Mesothelial cell of epicardium (in vitro differentiated cells): ENCODE results near the gene RPRML. TPM values are rescaled to one million over a fixed set of nuclear protein-coding genes. Genes with fewer than 3 reads are reported as not detected.
"Not testable (repeated sequence)": the region's sequence is repeated elsewhere in the genome, so short reads cannot be mapped to it uniquely, and the experiment has no call there.

Source experiments
- DNase-seq, 2 experiments: peaks; one replicate each; pipeline ENCODE4 v3.0.0; 2021; ENCODE audit warnings: low spot score in 2 of 2; ENCODE audit not compliant: unreplicated experiment in 2 of 2
- H3K27ac Mint-ChIP-seq: 2 replicates; pipeline ENCODE4 v1.8.0; 2021; ENCODE audit warnings: mixed read lengths
- H3K27me3 Mint-ChIP-seq: 2 replicates; pipeline ENCODE4 v1.8.0; 2021; ENCODE audit warnings: low read depth, mixed read lengths
- H3K36me3 Mint-ChIP-seq: 2 replicates; pipeline ENCODE4 v1.8.0; 2021; ENCODE audit warnings: mixed read lengths
- H3K4me1 Mint-ChIP-seq: 2 replicates; pipeline ENCODE4 v1.8.0; 2021; ENCODE audit warnings: mixed read lengths
- H3K4me3 Mint-ChIP-seq: 2 replicates; pipeline ENCODE4 v1.8.0; 2021; ENCODE audit warnings: mild to moderate bottlenecking, moderate library complexity, mixed read lengths
- H3K9me3 Mint-ChIP-seq: 2 replicates; pipeline ENCODE4 v1.8.0; 2021; ENCODE audit warnings: mixed read lengths
- total RNA-seq: library from RNA; stranded (reverse); gene quantifications from 3 replicates; pipeline ENCODE4 v1.2.1, GENCODE V29; 2021
- TF ChIP-seq, protein P1 (sequence below): fragments of 200-600 bp; sonication (generic); IDR thresholded peaks from one replicate; pipeline ENCODE4 v1.5.0; 2021; ENCODE audit warnings: antibody characterized with exemption; ENCODE audit not compliant: unreplicated experiment

The RPRML gene
- total RNA-seq, 1 donor from 2014 or later, result not detected

DNA sequence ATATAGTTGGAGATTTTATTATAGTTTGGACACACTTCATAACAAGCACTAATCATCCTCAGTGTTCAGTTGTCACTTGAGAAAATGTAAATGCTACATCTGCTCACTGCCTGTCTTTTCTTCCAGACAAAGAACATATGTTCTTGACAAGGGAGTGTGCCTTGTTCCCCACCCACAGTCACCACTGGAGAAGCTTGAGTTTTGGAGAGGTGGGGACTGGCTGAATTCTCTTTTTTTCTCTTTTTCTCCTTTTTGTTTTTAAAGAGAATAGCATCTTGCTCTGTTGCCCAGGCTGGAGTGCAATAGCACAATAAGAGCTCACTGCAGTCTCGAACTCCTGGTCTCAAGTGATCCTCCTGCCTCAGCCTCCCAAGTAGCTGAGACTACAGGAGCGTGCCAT lies 15.5 kb downstream of the RPRML start:
- H3K36me3 Mint-ChIP-seq, result no peaks in the 10 kb centered on the region
- H3K27ac Mint-ChIP-seq, result no peak overlapping the region
- H3K4me3 Mint-ChIP-seq, result no peak overlapping the region
- TF ChIP-seq, protein P1, sequence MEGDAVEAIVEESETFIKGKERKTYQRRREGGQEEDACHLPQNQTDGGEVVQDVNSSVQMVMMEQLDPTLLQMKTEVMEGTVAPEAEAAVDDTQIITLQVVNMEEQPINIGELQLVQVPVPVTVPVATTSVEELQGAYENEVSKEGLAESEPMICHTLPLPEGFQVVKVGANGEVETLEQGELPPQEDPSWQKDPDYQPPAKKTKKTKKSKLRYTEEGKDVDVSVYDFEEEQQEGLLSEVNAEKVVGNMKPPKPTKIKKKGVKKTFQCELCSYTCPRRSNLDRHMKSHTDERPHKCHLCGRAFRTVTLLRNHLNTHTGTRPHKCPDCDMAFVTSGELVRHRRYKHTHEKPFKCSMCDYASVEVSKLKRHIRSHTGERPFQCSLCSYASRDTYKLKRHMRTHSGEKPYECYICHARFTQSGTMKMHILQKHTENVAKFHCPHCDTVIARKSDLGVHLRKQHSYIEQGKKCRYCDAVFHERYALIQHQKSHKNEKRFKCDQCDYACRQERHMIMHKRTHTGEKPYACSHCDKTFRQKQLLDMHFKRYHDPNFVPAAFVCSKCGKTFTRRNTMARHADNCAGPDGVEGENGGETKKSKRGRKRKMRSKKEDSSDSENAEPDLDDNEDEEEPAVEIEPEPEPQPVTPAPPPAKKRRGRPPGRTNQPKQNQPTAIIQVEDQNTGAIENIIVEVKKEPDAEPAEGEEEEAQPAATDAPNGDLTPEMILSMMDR, result no peak
- peaks cover 11% of the 10 kb centered on the region for H3K9me3 Mint-ChIP-seq
- no peak for DNase-seq
- H3K27me3 Mint-ChIP-seq, result peaks cover 16% of the 10 kb centered on the region
- H3K4me1 Mint-ChIP-seq, result no peaks in the 10 kb centered on the region

DNA sequence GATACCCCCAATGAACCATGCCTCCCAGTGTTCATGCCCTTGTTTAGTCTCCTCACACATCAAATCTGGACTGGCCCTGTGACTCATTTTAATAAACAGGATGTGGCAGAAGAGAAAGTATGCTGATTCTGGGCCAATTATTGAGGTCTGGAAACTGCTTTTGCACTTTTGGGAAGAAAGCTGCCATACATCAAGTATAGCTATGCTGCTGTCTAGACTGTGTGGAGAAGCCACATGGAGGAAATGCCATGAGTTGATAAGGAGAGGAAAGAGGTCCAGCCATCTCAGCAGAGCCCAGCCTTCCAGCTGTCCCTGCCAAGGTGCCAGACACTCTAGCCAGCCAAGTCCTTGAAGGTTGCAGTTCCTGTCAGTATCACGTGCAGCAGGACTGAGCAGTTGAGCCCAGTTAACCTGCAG lies 16.7 kb downstream of the RPRML start:
- Mint-ChIP-seq H3K4me3 (no peak overlapping the region), H3K27ac (no peak overlapping the region), H3K27me3 (peaks cover 8% of the 10 kb centered on the region), H3K9me3 (peaks cover 11% of the 10 kb centered on the region), H3K4me1 (no peaks in the 10 kb centered on the region), H3K36me3 (no peaks in the 10 kb centered on the region)
- TF ChIP-seq, protein P1, result no peak
- DNase-seq, result no peak

DNA sequence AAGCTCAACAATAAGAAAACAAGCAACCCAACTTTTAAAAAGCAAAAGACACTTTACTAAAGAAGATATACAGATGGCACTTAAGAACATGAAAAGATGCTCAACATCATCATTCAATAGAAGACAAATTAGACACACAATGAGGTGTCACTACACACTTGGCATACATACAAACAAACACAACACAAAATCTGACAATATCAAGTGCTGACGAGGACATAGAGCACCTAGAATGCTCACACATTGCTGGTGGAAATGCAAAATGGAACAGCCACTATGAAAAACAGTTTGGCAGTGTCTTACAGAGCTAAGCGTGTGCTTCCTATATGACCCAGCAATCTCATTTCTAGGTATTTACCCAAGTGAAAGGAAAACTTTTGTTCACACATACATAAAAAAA lies 18.9 kb downstream of the RPRML start:
- DNase-seq, result no peak
- Mint-ChIP-seq H3K4me3 (no peak overlapping the region), H3K9me3 (peaks cover 11% of the 10 kb centered on the region), H3K4me1 (no peaks in the 10 kb centered on the region), H3K36me3 (peaks cover 5% of the 10 kb centered on the region), H3K27me3 (peaks cover 2% of the 10 kb centered on the region), H3K27ac (no peak overlapping the region)
- TF ChIP-seq, protein P1, result no peak

DNA sequence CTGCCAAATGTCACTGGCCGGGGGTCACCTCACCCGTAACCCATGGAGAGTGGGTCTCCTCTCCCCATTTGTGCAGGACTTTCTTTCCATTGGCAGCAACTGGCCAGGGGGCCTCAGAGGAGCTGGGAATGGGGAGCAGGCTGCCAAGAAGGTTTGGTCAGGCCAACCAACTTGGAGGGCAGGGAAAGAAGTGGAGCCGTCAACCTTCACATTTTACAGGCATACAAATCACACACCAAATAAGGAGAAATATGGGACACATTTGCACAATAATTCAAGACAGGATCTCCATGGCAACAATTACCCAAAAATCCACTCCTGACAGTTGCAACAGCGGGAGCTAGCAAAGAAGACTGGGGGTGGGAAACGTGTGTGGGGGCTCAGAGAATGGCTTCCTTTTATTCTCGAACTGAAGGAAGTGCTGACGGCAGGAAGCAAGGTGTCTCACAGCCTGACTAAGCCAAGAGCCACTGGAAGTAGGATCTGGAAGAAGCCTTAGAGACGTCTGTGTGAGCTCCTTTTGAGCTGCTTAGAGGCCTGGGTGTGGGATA lies 20.9 kb downstream of the RPRML start:
- H3K27ac Mint-ChIP-seq, result no peak overlapping the region
- no peak for DNase-seq
- no peak overlapping the region for H3K4me3 Mint-ChIP-seq
- TF ChIP-seq, protein P1, result no peak
- H3K27me3 Mint-ChIP-seq, result peaks cover 2% of the 10 kb centered on the region
- H3K4me1 Mint-ChIP-seq, result no peaks in the 10 kb centered on the region
- H3K36me3 Mint-ChIP-seq, result peaks cover 5% of the 10 kb centered on the region
- peaks cover 14% of the 10 kb centered on the region for H3K9me3 Mint-ChIP-seq

DNA sequence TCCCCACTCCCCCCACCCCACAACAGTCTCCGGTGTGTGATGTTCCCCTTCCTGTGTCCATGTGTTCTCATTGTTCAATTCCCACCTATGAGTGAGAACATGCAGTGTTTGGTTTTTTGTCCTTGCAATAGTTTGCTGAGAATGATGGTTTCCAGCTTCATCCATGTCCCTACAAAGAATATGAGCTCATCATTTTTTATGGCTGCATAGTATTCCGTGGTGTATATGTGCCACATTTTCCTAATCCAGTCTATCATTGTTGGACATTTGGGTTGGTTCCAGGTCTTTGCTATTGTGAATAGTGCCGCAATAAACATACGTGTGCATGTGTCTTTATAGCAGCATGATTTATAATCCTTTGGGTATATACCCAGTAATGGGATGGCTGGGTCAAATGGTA lies 25.9 kb downstream of the RPRML start:
- not testable (repeated sequence) for H3K27me3 Mint-ChIP-seq, DNase-seq, H3K9me3 Mint-ChIP-seq, H3K27ac Mint-ChIP-seq, H3K4me1 Mint-ChIP-seq, H3K4me3 Mint-ChIP-seq, H3K36me3 Mint-ChIP-seq

DNA sequence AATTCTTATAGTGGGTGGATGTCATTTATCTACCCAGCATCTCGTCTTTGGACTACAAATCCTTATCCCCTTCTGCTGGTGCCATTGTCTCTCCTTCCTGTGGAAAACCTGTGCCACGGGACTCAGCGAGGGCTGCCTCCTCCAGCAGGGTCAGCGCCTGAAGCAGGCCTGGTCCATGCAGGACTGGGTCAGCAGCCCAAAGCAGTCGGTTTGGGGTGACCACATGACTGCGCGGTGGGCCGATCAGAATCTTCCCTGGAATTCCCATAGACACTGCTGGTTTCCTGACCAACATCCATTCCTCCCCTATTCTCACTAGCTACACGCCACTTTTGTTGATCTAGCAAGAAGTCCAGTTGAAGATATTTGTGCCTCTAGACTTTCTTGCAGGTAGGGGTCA lies 26.9 kb downstream of the RPRML start:
- H3K4me1 Mint-ChIP-seq, result no peaks in the 10 kb centered on the region
- H3K4me3 Mint-ChIP-seq, result no peak overlapping the region
- H3K36me3 Mint-ChIP-seq, result peaks cover 5% of the 10 kb centered on the region
- no peak overlapping the region for H3K27ac Mint-ChIP-seq
- H3K27me3 Mint-ChIP-seq, result peaks cover 3% of the 10 kb centered on the region
- TF ChIP-seq, protein P1, result no peak
- DNase-seq, result no peak
- peaks cover 3% of the 10 kb centered on the region for H3K9me3 Mint-ChIP-seq
